ENCODE results near the gene NKD1. TPM values are rescaled to one million over a fixed set of nuclear protein-coding genes. Genes with fewer than 3 reads are reported as not detected.
"Not testable (repeated sequence)": the region's sequence is repeated elsewhere in the genome, so short reads cannot be mapped to it uniquely, and the experiment has no call there.

The NKD1 gene
- total RNA-seq, 1 donor, result under 0.01 TPM

- TF ChIP-seq CTCF (IDR thresholded peaks at IDR 0.05; ENCODE audit: extremely low read depth, low read depth, low read length), result no peak
- Histone ChIP-seq H3K4me1 (ENCODE audit: insufficient read depth, low read length) (no peaks in the 10 kb centered on the region), H3K36me3 (ENCODE audit: insufficient read depth, low read length) (no peaks in the 10 kb centered on the region), H3K4me2 (ENCODE audit: insufficient read depth, low read length) (no peak overlapping the region), H3K27me3 (ENCODE audit: insufficient read depth, low read length) (no peaks in the 10 kb centered on the region), H3K27ac (ENCODE audit: low read depth, low read length) (no peak overlapping the region), H3K79me2 (ENCODE audit: insufficient read depth, low read length) (no peaks in the 10 kb centered on the region), H4K20me1 (ENCODE audit: insufficient read depth, low read length) (no peaks in the 10 kb centered on the region), H3K4me3 (ENCODE audit: insufficient read depth, low read length) (no peak overlapping the region), H2AFZ (ENCODE audit: low read length) (no peak overlapping the region), H3K9me3 (ENCODE audit: low read depth, low read length) (no peaks in the 10 kb centered on the region)
- DNase-seq (ENCODE audit: insufficient read length, low spot score, missing footprints), result no peak
These were observed 13.2 kb upstream of the NKD1 start for GRCh38 chr16:50534958-50535357.

DNA sequence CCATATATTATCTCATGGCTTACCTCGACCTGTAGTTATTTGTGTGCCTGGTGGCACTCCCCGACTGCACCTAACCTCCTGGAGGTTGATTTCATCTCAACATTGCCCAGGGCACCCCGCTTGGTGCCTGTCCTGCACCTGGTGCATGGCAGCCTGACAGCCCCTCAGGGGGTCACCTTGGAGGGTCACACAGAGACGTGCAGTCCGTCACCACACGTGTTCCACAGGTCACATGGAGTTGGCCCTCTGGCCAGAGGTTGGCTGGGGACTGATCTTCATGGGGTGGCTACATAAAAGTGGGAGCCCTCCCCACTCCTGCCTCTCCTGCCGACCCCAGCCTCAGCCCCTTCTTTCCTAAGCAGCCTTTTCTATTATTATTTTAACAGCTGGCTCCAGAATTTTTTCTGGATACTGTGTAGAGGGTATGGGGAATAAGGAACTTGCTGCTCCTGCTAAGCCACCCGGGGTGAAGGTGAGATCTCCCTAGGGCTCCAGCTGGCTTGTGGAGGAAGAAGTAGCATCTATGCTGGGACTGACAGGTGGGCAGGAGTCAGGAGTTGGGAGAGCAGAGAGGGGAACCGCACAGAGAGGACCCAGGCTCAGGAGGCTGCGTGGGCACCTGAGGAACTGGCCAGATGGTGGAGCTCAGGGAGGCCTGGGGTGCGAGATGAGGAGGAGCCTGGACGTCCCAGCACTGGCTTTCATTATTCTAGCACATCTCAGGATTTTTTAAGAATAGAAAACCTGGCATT lies 12.5 kb upstream of the NKD1 start:
- Histone ChIP-seq H3K4me2 (ENCODE audit: insufficient read depth, low read length) (no peak overlapping the region), H3K27ac (ENCODE audit: low read depth, low read length) (no peak overlapping the region), H3K4me1 (ENCODE audit: insufficient read depth, low read length) (no peaks in the 10 kb centered on the region), H2AFZ (ENCODE audit: low read length) (no peak overlapping the region), H3K79me2 (ENCODE audit: insufficient read depth, low read length) (no peaks in the 10 kb centered on the region), H3K4me3 (ENCODE audit: insufficient read depth, low read length) (no peak overlapping the region), H4K20me1 (ENCODE audit: insufficient read depth, low read length) (no peaks in the 10 kb centered on the region), H3K27me3 (ENCODE audit: insufficient read depth, low read length) (no peaks in the 10 kb centered on the region), H3K9me3 (ENCODE audit: low read depth, low read length) (no peaks in the 10 kb centered on the region), H3K36me3 (ENCODE audit: insufficient read depth, low read length) (no peaks in the 10 kb centered on the region)
- no peak for DNase-seq (ENCODE audit: insufficient read length, low spot score, missing footprints)
- TF ChIP-seq CTCF (IDR thresholded peaks at IDR 0.05; ENCODE audit: extremely low read depth, low read depth, low read length), result no peak

- H3K36me3 ChIP-seq (ENCODE audit: insufficient read depth, low read length); H3K79me2 ChIP-seq (ENCODE audit: insufficient read depth, low read length); H3K4me1 ChIP-seq (ENCODE audit: insufficient read depth, low read length); H3K4me2 ChIP-seq (ENCODE audit: insufficient read depth, low read length); DNase-seq (ENCODE audit: insufficient read length, low spot score, missing footprints); H3K9me3 ChIP-seq (ENCODE audit: low read depth, low read length); H3K4me3 ChIP-seq (ENCODE audit: insufficient read depth, low read length); H3K27ac ChIP-seq (ENCODE audit: low read depth, low read length); H2AFZ ChIP-seq (ENCODE audit: low read length); H3K27me3 ChIP-seq (ENCODE audit: insufficient read depth, low read length); H4K20me1 ChIP-seq (ENCODE audit: insufficient read depth, low read length): not testable (repeated sequence)
These were observed 11.9 kb upstream of the NKD1 start for GRCh38 chr16:50536258-50536645.

DNA sequence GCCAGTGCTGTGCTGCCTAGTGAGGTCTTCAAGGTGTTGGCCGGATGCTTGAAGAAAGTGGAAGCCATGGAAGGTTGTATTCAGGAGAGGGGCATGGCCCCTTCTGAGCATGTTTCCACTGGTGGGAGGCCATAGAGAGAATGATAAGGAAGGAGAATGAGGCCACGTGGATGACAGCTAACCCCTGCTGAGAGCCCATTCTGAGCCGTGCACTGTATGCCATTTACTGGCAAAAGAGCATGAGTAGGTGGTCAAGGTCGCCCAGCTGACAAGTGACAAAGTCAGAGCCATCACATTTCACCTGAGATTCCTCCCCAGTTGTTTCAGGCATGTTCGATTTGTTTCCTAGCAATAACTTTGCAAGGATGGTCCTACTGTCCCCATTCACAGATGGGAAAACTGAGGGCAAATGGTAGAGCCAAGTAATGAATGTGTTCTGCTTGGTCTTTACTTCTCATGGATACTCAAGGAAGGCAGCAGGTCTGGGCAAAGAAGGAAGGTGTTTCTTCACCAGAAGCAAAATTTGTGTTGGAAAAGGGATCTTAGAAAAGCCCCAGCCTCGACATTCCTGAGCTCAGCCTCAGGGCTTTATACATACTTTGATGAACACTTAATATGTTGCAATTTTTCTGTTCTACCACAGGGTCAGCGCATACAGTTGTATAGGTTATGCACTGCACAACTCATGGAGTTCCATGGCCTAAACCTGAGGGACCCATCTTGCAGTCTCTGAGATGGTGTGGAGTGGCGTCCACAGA lies 10.5 kb upstream of the NKD1 start:
- Histone ChIP-seq H4K20me1 (ENCODE audit: insufficient read depth, low read length) (no peaks in the 10 kb centered on the region), H3K9me3 (ENCODE audit: low read depth, low read length) (no peaks in the 10 kb centered on the region), H3K4me1 (ENCODE audit: insufficient read depth, low read length) (no peaks in the 10 kb centered on the region), H2AFZ (ENCODE audit: low read length) (no peak overlapping the region), H3K27me3 (ENCODE audit: insufficient read depth, low read length) (no peaks in the 10 kb centered on the region), H3K27ac (ENCODE audit: low read depth, low read length) (no peak overlapping the region), H3K4me2 (ENCODE audit: insufficient read depth, low read length) (no peak overlapping the region), H3K36me3 (ENCODE audit: insufficient read depth, low read length) (no peaks in the 10 kb centered on the region), H3K79me2 (ENCODE audit: insufficient read depth, low read length) (no peaks in the 10 kb centered on the region), H3K4me3 (ENCODE audit: insufficient read depth, low read length) (no peak overlapping the region)
- DNase-seq (ENCODE audit: insufficient read length, low spot score, missing footprints), result no peak
- no peak for TF ChIP-seq CTCF (IDR thresholded peaks at IDR 0.05; ENCODE audit: extremely low read depth, low read depth, low read length)
